HG02885 (cell line): ENCODE results near the gene REM1.
"Not testable (repeated sequence)": the region's sequence is repeated elsewhere in the genome, so short reads cannot be mapped to it uniquely, and the experiment has no call there.

ENCODE experiments used
- ATAC-seq: cut with Tn5 transposase; IDR thresholded peaks from one replicate; pipeline ENCODE4 v1.9.1; 2021; ENCODE audit warnings: mild to moderate bottlenecking; ENCODE audit not compliant: unreplicated experiment, poor library complexity

REM1 gene

DNA sequence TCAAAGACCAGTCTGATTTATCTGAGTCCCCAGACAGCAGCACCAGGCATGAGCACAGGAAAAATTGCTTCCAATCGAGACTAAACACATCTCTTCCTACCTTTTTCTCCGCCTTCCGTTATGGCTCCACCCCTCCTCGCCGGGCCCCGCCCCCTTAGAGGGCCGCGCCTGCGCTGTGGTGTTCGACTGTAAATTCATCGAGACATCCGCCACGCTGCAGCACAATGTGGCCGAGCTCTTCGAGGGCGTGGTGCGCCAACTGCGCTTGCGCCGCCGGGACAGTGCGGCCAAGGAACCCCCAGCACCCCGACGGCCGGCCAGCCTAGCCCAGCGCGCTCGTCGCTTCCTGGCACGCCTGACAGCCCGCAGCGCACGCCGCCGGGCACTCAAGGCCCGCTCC lies 8.9 kb downstream of the REM1 start:
- ATAC-seq = no peak

DNA sequence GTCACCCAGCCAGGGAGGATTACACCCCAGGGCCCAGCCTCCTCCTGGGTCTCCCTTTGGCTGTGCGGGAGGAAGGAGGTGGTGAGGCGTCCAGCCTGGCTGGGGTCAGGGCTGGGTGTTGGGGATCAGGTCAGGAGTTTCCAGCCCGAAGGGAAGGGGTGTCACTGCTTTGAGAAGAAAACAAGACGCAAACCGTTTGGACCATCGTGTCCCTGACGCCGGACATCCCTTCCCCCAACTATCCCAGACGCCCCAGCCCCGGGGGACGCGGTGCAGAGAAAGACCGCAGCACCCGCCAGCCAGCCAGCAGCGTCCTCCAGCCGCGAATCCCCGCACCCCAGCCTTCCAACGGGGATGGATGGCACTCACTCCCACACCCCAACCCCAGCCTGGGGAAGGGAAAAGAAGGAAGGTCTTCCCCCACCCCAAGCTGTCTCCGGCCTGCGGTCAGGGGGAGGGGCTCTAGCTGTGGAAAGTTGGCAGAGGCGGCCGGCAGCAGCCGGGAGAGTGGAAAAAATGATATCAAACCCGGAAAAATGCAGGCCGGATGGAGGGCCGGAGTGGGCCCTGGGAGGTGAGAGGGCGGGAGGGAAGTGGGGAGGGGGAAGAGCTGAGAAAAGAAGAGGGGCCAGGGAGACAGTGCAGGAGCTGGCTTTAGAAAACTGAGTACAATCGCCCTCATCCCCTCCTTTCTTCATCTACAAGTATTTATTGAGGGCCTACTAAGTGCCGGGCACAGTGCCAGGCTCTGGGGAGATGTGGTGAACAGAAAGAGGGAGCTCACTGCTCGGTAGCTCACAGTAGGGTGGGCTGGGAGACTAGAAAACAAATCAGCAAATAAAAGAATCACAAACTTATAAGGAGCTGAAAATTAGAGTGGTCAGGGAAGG lies 10.6 kb downstream of the REM1 start:
- ATAC-seq = no peak

DNA sequence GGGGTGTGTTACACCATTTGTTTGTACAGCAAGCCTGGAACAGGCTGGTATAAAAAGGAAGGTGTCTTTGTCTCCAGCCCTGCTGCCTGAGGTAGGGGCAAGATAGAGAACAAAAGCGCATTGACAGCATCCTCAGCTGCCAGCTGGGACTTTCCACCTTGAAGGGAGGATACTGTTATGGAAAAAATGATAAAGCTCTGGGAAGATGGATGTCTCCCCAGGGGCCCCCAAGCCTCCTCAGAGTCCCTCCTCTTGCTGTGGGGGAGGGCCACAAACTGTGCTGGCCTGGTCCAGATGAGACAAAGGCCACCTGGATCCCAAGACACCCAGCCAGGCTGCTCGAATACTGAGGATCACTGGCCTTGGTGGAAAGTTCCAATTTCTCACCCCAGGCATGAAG lies 13.0 kb downstream of the REM1 start:
- no peak for ATAC-seq

DNA sequence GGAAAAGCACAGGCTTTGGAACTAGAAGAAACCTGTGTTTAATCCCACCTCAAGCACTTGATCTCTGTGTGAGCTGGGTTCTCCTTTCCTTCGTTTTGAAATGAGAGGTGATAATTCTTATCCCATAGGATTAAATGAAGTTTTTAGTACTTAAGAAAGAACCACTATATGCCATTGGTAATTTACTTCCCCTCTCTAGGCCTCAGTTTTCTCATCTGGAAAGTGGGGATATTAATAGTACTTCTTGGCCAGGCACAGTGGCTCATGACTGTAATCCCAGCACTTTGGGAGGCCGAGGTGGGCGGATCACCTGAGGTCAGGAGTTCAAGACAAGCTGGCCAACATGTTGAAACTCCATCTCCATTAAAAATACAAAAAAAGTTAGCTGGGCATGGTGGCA lies 14.1 kb downstream of the REM1 start:
- no peak for ATAC-seq

DNA sequence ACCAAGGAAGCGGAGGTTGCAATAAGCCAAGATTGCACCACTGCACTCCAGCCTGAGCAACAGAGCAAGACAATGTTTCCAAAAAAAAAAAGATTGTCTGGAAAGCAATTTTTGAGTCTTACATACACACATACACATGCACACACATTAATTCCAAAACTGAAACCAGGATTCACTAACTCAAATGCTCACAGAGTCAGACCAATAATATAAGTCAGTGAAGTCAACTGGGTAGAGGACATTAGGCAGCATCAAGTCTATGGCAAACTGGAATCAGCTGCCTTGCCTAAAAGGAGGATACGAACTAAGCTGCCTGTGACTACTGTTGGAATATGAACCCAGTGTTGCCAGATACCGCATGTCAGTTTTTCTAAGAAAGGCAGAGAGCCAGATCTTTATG lies 15.7 kb downstream of the REM1 start:
- no peak for ATAC-seq

DNA sequence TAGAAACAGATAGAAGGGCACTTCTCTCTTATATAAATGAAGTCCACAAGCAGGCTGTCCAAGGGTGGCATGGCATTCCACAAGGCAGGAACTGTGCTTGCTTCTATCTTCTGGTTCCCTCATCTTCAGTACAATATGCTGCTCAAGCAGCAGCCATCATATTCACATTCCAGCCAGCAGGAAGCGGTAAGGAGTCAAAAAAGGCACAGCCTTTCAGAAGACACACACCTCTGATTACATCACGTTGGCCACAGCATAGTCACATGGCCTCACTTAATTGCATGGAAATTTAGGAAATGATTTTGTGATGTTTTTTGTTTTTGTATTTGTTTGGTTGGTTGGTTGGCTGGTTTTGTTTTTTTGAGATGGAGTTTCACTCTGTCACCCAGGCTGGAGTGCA lies 19.0 kb downstream of the REM1 start:
- ATAC-seq = no peak

DNA sequence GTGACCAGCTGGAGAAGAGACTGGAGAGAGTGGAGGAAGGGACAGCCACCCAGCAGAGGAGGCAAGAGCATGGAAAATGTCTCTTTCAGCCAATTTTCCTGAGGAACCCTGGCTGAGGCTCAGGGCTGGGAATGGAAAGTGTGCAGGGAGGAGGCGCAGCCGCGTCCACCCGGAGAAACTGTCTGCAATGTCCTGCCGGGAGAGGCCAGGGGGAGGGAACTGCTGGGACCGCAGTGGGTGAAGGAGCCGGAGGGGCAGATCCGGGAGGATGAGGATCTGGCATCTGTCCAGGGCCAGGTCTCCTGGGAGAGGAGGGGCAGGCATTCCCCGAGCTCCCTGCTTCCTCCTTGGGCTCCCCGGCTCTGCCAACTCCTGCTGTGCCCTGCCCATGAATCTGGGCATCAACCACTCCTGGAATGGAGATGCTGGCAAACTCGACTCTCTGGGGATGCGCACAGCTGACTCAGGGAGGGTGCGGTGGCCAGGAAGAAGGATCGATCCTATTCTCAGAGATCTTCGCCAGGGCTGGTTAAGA lies 21.7 kb downstream of the REM1 start:
- ATAC-seq = no peak

DNA sequence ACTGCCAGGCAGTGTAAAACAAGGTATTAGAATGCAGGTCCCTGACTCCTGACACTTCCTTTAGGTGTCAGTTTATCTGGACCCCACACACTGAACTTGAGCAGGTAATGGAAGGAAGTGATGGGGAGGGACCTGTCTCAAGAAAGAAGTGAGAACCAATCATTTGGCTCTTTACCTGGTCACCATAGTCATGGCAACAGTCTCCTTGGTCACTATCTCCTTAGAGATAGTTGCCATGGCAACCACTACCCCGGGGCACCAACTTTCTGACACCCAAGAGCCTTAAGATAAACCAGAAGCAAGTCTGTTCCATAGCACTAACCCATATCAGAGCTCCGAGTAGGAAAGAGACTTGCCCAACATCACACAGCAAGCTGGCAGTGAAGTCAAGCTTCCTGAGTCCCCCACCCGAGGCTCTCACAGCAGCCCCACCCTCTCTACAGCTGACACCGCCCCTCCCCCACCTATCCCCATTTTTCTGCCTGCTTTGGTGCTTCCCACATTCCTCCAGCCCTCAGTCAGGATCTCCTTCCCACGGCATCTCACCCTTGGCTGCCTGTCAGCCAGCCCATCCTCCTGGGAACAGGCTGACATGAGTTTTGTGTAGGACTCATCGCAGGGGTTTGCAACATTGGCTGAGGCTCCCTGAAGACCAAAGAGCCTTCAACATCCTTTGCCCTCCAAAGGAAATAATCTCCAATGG lies 22.9 kb downstream of the REM1 start:
- ATAC-seq = no peak

DNA sequence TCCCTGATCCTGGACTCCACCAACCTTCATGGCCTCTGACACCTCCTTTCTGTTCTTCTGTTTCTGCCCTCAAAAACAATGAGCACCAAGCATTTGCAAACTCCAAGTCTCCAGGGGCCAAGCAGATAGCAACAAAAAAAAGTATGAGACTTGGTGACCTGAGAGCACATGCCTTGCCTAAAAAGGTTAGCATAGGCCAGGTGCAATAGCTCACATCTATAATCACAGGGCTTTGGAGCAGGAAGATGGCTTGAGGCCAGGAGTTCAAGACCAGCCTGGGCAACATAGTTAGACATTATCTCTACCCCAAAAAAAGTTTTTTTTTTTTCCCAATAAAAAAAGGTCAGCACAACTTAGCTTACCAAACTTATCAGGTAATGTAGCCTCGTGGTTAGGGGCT lies 25.4 kb downstream of the REM1 start:
- ATAC-seq = no peak

DNA sequence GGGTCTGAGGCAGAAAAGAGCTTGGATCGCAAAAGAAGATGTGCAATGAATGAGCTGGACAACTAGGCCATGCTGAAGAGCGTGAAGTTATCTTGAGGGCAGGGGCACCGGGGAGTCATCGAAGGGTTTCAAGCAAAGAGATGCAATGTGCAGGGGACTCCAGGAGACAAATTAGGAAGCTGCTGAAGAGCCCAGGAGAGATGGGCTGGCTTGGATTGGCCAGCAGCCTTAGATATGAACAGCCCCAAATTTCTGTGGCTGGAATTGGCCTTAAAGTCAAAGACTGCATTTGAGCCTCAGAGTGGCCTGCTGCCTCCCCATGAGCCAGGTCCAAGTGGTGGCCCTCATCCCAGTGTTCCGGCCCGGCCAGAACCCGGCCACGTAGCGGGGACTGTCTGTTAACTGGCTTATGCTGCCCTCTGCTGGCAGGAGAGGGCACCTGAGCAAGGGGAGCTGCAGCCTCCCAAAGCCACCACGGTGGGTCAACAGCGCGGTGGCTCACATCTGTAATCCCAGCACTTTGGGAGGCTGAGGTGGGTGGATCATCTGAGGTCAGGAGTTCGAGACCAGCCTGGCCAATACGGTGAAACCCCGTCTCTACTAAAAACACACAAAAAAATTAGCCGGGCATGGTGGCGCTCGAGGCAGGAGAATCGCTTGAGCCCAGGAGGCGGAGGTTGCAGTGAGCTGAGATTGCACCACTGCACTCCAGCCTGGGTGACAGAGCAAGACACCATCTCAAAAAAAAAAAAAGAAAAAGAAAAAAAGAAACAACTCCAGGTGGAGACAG lies 28.0 kb downstream of the REM1 start:
- ATAC-seq = peak; percentile 95

DNA sequence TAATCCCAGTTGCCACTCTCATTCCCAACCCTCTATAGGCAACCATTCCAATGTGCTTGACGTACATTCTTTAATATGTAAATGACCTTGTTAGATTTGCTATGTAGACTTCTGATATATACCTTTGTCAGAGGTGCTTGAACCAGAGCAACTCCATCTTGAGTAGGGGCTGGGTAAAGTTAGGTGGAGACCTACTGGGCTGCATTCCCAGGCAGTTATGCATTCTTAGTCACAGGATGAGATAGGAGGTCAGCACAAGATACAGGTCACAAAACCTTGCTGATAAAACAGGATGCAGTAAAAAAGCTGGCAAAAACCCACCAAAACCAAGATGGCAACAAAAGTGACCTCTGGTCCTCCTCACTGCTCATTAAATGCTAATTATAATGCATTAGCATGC lies 30.8 kb downstream of the REM1 start:
- no peak for ATAC-seq

DNA sequence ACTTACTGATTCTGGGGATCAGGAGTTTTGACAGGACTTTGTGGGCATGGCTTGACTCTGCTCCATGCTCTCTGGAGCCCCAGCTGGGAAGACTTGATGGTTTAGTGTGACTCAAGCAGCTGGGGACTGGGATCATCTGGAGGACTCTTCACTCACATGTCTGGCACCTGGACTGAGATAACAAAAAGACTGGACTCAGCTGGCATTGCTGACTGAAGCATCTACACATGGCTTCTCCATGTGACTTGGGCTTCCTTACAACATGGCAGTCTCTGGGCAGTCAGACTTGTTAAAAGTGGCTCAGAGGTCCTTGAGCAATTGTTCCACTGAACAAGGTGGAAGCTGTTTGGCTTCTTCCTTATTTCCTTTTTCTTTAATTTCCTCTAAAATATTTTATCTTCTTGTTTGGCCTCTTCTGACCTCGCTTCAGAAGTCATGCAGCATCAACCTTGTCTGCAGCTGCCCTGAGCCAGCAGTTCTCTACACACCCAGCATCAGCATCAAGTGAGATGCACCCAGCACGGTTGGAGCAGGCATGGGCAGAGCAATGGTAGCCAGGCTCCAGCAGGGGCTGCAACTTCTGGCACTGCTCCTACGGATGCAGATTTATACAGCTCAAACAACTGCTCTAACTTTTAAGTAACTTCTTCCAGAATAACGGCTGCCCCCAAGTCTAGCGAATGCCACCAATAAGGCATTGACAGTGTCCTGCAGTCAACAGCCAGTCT lies 33.6 kb downstream of the REM1 start:
- no peak for ATAC-seq

DNA sequence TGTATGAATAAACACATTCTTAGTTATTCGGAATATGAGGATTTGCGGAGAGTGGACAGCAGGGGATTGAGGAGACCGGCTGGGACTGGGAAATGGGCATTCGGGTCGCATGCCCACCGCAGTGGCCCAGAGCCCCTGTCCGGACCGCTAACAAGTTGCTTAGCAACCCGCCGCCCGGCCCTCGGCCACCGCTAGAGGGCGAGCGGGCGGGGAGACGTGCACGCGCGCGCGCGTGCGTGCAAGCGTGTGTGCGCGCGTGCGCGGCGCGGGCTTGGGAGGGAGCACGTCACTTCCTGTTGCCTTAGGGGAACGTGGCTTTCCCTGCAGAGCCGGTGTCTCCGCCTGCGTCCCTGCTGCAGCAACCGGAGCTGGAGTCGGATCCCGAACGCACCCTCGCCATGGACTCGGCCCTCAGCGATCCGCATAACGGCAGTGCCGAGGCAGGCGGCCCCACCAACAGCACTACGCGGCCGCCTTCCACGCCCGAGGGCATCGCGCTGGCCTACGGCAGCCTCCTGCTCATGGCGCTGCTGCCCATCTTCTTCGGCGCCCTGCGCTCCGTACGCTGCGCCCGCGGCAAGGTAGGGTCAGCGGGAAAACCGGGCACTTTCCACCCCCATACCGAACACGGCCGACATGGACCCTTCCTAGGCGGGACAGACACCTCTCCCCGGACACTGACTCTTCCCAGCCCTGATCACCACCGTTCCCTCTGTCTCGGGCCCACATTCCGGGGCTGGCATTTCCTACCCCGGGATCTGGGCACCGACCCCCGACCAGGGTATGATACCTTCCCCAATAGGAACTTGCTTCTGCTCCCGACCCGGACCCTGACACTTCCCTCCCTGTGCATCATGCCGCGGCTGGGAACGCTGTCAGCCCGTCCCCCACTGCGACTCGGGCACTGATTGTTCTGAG lies 39.3 kb downstream of the REM1 start, which contains the start of gene HM13:
HM13 (plus strand) TSS at position 289 of the 918 bp plus-strand sequence; CDS start at position 399, 110 bp downstream.
- ATAC-seq = peak; percentile 90

DNA sequence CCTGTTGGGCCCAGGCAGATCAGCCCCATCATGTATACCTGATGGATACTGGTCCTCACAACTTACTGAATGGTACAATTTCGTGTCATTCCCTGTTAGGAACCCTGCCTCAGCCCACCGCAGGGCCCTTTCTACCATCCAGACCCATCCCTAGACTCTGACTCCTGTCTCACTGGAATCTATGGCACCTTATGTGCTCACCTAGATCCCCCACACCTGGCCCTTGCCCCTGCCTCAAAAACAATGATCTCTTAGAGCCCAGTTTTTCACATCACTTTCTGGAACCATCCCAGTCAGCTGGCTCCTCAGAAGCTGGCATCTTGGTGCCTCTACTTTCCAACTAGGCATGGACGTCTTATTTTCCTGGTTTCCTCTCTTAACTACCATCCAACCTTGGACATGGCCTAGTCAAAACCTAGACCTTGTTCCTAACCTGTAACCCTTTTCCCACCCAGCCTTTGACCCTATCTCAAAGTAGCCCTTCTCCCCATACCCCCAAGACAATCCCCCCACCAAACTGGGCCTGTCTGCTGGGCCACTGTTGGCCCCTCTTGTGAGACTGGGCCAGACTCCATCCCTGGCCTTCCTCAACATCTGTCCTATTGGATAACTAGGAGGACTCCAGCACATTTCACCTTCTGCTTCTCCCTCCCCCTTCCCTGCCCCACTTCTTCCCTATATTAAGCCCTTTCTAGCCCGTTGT lies 40.1 kb downstream of the REM1 start:
- no peak for ATAC-seq

DNA sequence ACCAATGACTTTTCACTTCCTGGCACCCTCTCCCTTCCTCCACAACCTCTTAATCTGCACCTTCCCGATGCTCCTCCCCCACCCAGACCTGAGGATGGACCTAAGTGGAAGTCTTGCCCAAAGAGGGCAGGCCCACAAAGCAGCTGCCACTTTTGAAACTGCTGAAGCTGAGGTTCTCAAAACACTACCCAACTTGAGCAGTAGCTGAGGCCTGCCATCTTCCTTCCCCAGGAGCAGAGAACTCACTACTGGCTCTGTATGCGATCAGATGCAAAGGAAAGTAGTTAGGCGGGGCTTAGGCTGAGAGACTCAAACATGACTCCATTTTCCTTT lies 40.7 kb downstream of the REM1 start:
- ATAC-seq = no peak

DNA sequence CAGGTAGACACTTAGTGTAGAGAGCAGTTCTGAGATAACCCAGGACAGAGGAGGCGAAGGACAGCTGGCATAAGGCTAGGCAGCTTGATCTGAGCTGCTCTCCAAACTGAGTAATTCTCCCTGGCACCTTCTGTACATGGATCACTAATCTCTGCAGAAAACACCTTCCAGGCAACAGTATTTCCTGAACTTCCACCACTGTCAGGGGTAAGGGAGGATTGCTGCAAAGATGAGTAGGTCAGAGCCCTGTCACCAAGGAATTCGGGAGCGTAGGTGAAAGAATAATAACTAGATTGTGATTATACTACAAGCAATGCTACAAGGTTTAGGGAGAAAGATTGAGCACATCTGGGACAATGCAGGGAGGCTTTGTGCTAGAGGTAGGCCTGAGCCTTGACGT lies 41.1 kb downstream of the REM1 start:
- ATAC-seq = no peak

DNA sequence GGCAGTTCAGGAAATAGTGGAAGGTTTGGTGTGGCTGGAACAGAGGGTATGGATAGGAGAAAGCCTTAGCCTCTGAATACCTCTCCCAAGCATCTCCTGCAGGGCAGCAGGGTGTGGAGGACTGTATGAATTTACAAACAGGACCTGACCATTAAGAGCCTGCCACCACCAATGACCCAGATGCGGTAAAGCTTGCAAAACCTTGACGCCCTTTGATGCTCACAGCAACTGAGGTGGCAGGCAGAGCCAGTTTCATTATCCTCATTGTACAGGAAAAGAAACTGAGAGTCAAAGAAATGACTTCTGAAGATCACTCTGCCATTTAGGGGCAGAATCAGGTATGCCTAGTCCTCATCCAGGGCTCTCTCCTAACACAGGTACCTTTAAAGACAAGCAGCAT lies 41.6 kb downstream of the REM1 start:
- no peak for ATAC-seq

DNA sequence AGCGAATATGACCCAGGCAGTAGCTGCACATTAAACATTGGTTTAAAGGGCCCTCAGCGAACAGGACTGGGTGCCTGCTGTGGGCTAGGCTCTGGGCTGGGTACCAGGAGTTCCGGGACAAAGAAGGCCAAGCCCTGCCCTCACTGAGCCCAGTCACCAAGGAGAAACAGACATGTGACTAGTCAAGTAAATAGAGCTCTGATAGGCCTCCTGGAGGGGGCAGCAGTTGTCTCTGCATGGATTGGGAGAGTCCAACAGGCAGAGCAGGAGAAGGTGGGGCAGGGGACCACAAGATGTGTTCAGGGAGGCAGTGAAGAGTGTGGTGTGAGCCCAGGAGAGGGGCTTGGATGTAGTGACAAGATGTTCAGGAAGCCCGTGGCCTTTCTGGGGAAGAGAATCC lies 42.3 kb downstream of the REM1 start:
- ATAC-seq = no peak

DNA sequence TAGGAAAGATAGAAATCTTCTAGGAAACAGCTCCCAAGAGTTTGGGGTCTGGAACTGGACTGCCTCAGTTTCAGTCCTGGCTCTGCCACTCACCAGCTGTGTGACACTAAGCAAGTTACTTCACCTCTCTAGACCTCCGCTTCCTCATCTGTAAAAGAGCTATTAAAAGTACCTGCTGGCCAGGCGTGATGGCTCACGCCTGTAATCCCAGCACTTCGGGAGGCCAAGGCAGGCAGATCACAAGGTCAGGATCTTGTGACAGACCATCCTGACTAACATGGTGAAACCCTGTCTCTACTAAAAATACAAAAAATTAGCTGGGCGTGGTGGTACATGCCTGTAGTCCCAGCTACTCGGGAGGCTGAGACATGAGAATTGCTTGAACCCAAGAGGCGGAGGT lies 46.2 kb downstream of the REM1 start:
- not testable (repeated sequence) for ATAC-seq
